PFSK-1 (cell line): Measurements from ENCODE around the gene C1orf232.

Experiments
- FOXP2 ChIP-seq: optimal IDR thresholded peaks from 2 replicates; pipeline ENCODE3; 2011; ENCODE audit warnings: borderline replicate concordance, control low read depth, inconsistent platforms; ENCODE audit not compliant: insufficient read depth; ENCODE audit errors: extremely low read length, extremely low read depth
- POLR2AphosphoS5 ChIP-seq: IDR thresholded peaks from 2 replicates; pipeline ENCODE4 v1.6.1; 2012; ENCODE audit warnings: low read depth, mild to moderate bottlenecking, control low read depth, low read length, moderate library complexity
- SIN3A ChIP-seq: IDR thresholded peaks from 2 replicates; pipeline ENCODE4 v1.6.1; 2012; ENCODE audit warnings: mild to moderate bottlenecking, low read length, moderate library complexity, borderline replicate concordance; ENCODE audit not compliant: insufficient read depth
- TAF1 ChIP-seq: IDR thresholded peaks from 2 replicates; pipeline ENCODE4 v1.6.1; 2012; ENCODE audit warnings: low read length, control low read depth, borderline replicate concordance; ENCODE audit not compliant: insufficient read depth
- TF ChIP-seq, protein P1 (sequence below), 2 experiments: IDR thresholded peaks; 2 replicates each; pipeline versions ENCODE4 v1.6.1 to v1.8.0; 2011 to 2012; ENCODE audit warnings: low read depth in 2 of 2, low read length in 2 of 2, control low read depth in 1 of 2, inconsistent platforms in 1 of 2, mild to moderate bottlenecking in 1 of 2, moderate library complexity in 1 of 2; ENCODE audit not compliant: insufficient read depth in 1 of 2

C1orf232 gene

DNA sequence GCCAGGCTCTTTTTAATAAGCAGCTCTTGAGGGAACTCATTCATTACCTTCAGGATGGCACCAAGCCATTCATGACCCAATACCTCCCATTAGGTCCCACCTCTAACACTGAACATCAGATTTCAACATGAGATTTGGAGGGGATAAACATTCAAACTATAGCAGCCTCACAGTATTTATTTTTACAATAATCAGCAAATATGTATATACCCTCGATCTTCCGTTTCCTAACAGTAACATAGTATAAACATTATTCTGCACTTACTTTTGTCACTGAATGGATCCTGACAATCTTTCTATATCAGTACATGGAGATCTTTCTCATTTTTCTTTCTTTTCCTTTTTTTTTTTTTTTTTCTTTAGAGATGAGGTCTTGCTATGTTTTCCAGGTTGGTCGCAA is 27.0 kb upstream of the C1orf232 start:
- TF ChIP-seq, protein P1, sequence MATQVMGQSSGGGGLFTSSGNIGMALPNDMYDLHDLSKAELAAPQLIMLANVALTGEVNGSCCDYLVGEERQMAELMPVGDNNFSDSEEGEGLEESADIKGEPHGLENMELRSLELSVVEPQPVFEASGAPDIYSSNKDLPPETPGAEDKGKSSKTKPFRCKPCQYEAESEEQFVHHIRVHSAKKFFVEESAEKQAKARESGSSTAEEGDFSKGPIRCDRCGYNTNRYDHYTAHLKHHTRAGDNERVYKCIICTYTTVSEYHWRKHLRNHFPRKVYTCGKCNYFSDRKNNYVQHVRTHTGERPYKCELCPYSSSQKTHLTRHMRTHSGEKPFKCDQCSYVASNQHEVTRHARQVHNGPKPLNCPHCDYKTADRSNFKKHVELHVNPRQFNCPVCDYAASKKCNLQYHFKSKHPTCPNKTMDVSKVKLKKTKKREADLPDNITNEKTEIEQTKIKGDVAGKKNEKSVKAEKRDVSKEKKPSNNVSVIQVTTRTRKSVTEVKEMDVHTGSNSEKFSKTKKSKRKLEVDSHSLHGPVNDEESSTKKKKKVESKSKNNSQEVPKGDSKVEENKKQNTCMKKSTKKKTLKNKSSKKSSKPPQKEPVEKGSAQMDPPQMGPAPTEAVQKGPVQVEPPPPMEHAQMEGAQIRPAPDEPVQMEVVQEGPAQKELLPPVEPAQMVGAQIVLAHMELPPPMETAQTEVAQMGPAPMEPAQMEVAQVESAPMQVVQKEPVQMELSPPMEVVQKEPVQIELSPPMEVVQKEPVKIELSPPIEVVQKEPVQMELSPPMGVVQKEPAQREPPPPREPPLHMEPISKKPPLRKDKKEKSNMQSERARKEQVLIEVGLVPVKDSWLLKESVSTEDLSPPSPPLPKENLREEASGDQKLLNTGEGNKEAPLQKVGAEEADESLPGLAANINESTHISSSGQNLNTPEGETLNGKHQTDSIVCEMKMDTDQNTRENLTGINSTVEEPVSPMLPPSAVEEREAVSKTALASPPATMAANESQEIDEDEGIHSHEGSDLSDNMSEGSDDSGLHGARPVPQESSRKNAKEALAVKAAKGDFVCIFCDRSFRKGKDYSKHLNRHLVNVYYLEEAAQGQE (IDR thresholded peaks at IDR 0.05; ENCODE audit: insufficient read depth in 1 of 2, low read depth in 2 of 2, low read length in 2 of 2) = no peak
- TF ChIP-seq SIN3A (no peak), FOXP2 (no peak)

DNA sequence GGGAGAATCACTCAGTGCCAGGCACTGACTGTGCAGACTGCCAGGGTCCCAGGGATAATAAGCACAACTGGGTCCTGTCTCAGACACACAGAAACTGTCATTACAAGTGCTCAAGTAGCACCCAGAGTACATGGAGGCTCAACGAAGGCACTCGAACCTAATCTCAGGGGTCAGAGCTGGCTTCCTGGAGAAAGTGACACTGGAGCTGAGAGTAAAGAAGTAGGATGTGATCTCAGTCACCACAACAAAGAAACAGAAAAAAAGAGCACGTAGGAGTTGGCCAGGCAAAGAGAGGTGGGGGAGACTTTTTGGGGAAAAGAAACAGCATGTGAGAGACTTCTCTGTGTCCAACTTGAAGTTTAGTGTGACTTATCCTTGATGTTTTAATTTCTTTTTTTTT is 23.0 kb upstream of the C1orf232 start:
- no peak for TF ChIP-seq TAF1
- no peak for TF ChIP-seq FOXP2
- no peak for TF ChIP-seq POLR2AphosphoS5
- TF ChIP-seq, protein P1 (IDR thresholded peaks at IDR 0.05; ENCODE audit: insufficient read depth in 1 of 2, low read depth in 2 of 2, low read length in 2 of 2) = no peak
- TF ChIP-seq SIN3A = no peak

DNA sequence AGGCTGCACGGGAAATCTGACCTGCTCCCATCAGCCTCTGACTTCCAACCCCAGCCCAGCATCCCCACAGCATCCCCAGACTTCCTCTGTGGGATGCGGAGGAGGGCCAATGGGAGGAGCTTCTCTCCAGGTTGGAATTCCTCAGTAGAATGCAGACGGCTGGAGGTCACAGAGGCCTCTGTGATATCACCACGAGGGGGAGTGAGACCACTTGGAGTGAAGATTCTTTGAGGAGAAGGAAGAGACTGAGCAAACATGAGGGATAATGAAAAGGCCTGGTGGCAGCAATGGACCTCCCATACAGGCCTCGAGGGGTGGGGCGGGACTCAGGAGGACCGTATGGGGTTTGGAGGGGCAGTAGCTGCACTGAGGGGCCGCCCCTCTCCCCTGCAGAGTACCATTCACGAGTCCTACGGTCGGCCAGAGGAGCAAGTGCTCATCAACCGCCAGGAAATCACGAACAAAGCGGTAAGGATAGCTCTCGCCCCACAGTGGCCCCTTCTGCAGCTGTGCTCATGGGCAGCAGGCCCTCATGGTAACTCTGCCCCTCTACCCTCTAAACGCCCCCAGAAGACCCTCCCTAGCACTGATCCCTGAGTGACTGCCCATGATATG is 21.7 kb upstream of the C1orf232 start, which contains the start of gene CATSPER4:
TSS of gene CATSPER4 (plus strand) at position 230 of the 615 bp plus-strand sequence. CDS start at position 256, 26 bp downstream.
- no peak for TF ChIP-seq SIN3A
- TF ChIP-seq, protein P1 (IDR thresholded peaks at IDR 0.05; ENCODE audit: insufficient read depth in 1 of 2, low read depth in 2 of 2, low read length in 2 of 2) = no peak
- TF ChIP-seq TAF1 = no peak
- TF ChIP-seq FOXP2 = no peak
- TF ChIP-seq POLR2AphosphoS5 = no peak

DNA sequence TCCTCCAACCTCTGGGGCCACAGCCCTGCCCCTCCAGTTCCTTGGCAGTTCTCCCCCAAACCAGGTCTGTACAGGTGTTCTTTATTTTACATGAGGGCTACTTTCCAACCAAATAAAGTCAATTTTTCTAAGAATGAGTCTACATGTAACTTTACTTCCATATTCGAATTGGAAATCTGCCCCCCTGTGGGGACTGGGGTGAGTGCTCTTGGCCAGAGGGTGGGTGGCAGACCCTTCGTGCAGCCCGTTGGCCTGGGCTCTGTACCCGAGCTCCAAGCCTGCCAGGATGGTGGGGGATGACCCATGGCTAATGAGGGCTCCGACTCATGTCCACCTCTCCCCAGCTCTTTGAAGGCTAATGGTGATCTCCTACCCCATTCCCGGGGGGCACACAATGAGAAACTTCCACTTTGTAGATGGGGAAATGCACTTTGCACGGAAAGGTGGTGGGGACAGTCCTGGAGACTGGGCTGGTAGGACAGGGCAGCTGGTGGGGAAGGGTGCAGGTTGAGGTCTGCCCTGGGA is 21.1 kb upstream of the C1orf232 start:
- TF ChIP-seq SIN3A = no peak
- no peak for TF ChIP-seq TAF1
- TF ChIP-seq FOXP2 = no peak
- TF ChIP-seq, protein P1 (IDR thresholded peaks at IDR 0.05; ENCODE audit: insufficient read depth in 1 of 2, low read depth in 2 of 2, low read length in 2 of 2) = no peak
- no peak for TF ChIP-seq POLR2AphosphoS5

DNA sequence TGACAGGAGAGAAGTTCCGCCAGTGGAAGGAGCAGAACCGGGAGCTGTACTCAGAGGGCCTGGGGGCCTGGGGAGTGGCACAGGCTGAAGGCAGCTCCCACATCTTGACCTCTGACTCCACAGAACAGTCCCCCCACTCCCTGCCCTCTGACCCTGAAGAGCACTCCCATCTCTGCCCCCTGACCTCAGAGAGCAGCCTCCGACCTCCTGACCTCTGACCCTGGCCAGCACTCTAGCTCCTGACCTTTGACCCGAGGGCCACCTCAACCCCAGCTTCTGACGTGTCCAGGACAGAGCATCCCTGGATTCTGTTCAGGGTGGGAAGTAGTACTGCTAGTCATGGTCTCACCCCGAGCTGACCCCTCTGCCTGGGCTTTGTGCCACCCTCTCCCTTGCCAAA is 20.6 kb upstream of the C1orf232 start:
- TF ChIP-seq FOXP2 (no peak), SIN3A (no peak), TAF1 (no peak), POLR2AphosphoS5 (no peak)
- TF ChIP-seq, protein P1 (IDR thresholded peaks at IDR 0.05; ENCODE audit: insufficient read depth in 1 of 2, low read depth in 2 of 2, low read length in 2 of 2) = no peak
